Measurements from ENCODE around the gene TSEN15.

GRCh38 chr1:184032930-184033418 lies 18.6 kb upstream of the TSEN15 start:
- TF ChIP-seq CTCF (IDR thresholded peaks at IDR 0.05) (no peak), ZFX (IDR thresholded peaks at IDR 0.05; ENCODE audit: borderline replicate concordance) (no peak)

Measured in 22Rv1 (cell line).